H1 (cell line): ENCODE results near the gene CTNND2. TPM values are rescaled to one million over a fixed set of nuclear protein-coding genes. Genes with fewer than 3 reads are reported as not detected.

Experiments
- CTCF ChIA-PET: fragments of 300-600 bp; sonication (Branson Sonifier 250); formaldehyde crosslinking; loops from one replicate; lab custom pipeline; 2021; ENCODE audit not compliant: partially characterized antibody; lab: Charles Lee
- POLR2A ChIA-PET: fragments of 300-600 bp; sonication (Branson Sonifier 250); formaldehyde crosslinking; loops from one replicate; lab custom pipeline; 2021; ENCODE audit warnings: inconsistent platforms; ENCODE audit not compliant: partially characterized antibody; lab: Charles Lee
- DNase-seq, 2 experiments: peaks; one replicate each; pipeline versions ENCODE4 v3.0.0 to v3.0.0-alpha.2; 2010 to 2022; ENCODE audit warnings: low spot score in 2 of 2, low read depth in 1 of 2, mixed read lengths in 1 of 2
- FAIRE-seq: peaks from 2 replicates; lab custom pipeline; 2011; peaks lifted over from hg19 to GRCh38; lab: Jason Lieb, UNC
- H2AFZ ChIP-seq: 2 replicates; pipeline ENCODE4 v1.8.1; 2012; ENCODE audit warnings: low read length, inconsistent platforms
- H2AK5ac ChIP-seq: 2 replicates; pipeline ENCODE4 v1.6.1; 2013; ENCODE audit warnings: low read depth, low read length
- H2BK120ac ChIP-seq: replicated peaks from 2 replicates; pipeline ENCODE3; 2013; ENCODE audit warnings: low read depth, low read length, inconsistent platforms
- H2BK12ac ChIP-seq: 2 replicates; pipeline ENCODE4 v1.6.1; 2013; ENCODE audit warnings: low read depth, low read length
- H2BK15ac ChIP-seq: 2 replicates; pipeline ENCODE4 v1.6.1; 2013; ENCODE audit warnings: low read length
- H2BK20ac ChIP-seq: 2 replicates; pipeline ENCODE4 v1.6.1; 2013; ENCODE audit warnings: low read length
- H2BK5ac ChIP-seq: 2 replicates; pipeline ENCODE4 v1.6.1; 2013; ENCODE audit warnings: low read depth, low read length
- H3K14ac ChIP-seq: 2 replicates; pipeline ENCODE4 v1.6.1; 2013; ENCODE audit warnings: inconsistent platforms; ENCODE audit not compliant: insufficient read length
- H3K18ac ChIP-seq: 2 replicates; pipeline ENCODE4 v1.6.1; 2013; ENCODE audit warnings: low read length; ENCODE audit errors: extremely low read depth
- H3K23ac ChIP-seq: 2 replicates; pipeline ENCODE4 v1.6.1; 2013; ENCODE audit warnings: inconsistent platforms; ENCODE audit not compliant: insufficient read length
- H3K23me2 ChIP-seq: 2 replicates; pipeline ENCODE4 v1.6.1; 2013; ENCODE audit warnings: low read depth, low read length
- H3K27ac ChIP-seq: 2 replicates; pipeline ENCODE4 v1.6.1; 2011; ENCODE audit warnings: low read depth, low read length, inconsistent platforms
- H3K27me3 ChIP-seq, 4 experiments: replicated peaks in 1 of 4; 1 replicate in 1 of 4; 2 replicates in 3 of 4; pipeline versions ENCODE4 v1.6.1 to v1.8.1; 2011 to 2013; ENCODE audit warnings: low read length in 3 of 4, mild to moderate bottlenecking in 3 of 4, inconsistent platforms in 2 of 4, mixed read lengths in 2 of 4, moderate library complexity in 1 of 4; ENCODE audit not compliant: control insufficient read depth in 3 of 4, insufficient read depth in 3 of 4; ENCODE audit errors: extremely low read depth in 1 of 4
- H3K36me3 ChIP-seq, 4 experiments: 2 replicates each; pipeline versions ENCODE4 v1.6.1 to v1.8.1; 2011 to 2013; ENCODE audit warnings: mild to moderate bottlenecking in 4 of 4, low read length in 3 of 4, moderate library complexity in 2 of 4, control low read depth in 1 of 4, inconsistent platforms in 1 of 4; ENCODE audit not compliant: insufficient read depth in 4 of 4, control insufficient read depth in 2 of 4
- H3K4ac ChIP-seq: replicated peaks from 2 replicates; pipeline ENCODE3; 2013; ENCODE audit warnings: low read length, low read depth, mixed read lengths, inconsistent platforms; ENCODE audit not compliant: insufficient read length
- H3K4me1 ChIP-seq, 4 experiments: replicated peaks in 1 of 4; 1 replicate in 1 of 4; 2 replicates in 3 of 4; pipeline versions ENCODE4 v1.6.1 to v1.8.1; 2011 to 2013; ENCODE audit warnings: low read length in 3 of 4, inconsistent platforms in 2 of 4, mixed read lengths in 1 of 4; ENCODE audit not compliant: insufficient read depth in 4 of 4, control insufficient read depth in 3 of 4
- H3K4me2 ChIP-seq, 2 experiments: 2 replicates each; pipeline versions ENCODE4 v1.6.1 to v1.8.1; 2011 to 2013; ENCODE audit warnings: low read depth in 2 of 2, low read length in 2 of 2, control low read depth in 1 of 2, inconsistent platforms in 1 of 2, mild to moderate bottlenecking in 1 of 2; ENCODE audit not compliant: insufficient read depth in 1 of 2
- H3K4me3 ChIP-seq, 4 experiments: fragments of 200-600, 300-600 bp in 1 of 4; sonication (generic), shearing (Covaris generic), sonication (Bioruptor Twin) in 1 of 4; 2 replicates each; pipeline versions ENCODE4 v1.5.1 to v1.8.1; 2011 to 2016; ENCODE audit warnings: low read length in 4 of 4, low read depth in 3 of 4, control low read depth in 2 of 4, inconsistent platforms in 2 of 4, mild to moderate bottlenecking in 2 of 4, mixed read lengths in 1 of 4, moderate library complexity in 1 of 4; ENCODE audit not compliant: insufficient read depth in 2 of 4; ENCODE audit errors: extremely low read depth in 1 of 4
- H3K56ac ChIP-seq: replicated peaks from 2 replicates; pipeline ENCODE3; 2013; ENCODE audit warnings: low read depth, mild to moderate bottlenecking, mixed read lengths, low read length, inconsistent platforms; ENCODE audit not compliant: insufficient read length
- H3K79me1 ChIP-seq: 2 replicates; pipeline ENCODE4 v1.6.1; 2013; ENCODE audit warnings: low read depth, low read length, control low read depth
- H3K79me2 ChIP-seq, 2 experiments: 2 replicates each; pipeline versions ENCODE4 v1.6.1 to v1.8.1; 2012 to 2013; ENCODE audit warnings: low read length in 2 of 2, mild to moderate bottlenecking in 2 of 2, inconsistent platforms in 1 of 2; ENCODE audit not compliant: insufficient read depth in 2 of 2, control insufficient read depth in 1 of 2
- H3K9ac ChIP-seq, 4 experiments: replicated peaks in 1 of 4; 1 replicate in 1 of 4; 2 replicates in 3 of 4; pipeline versions ENCODE4 v1.6.1 to v1.8.1; 2011 to 2013; ENCODE audit warnings: low read depth in 3 of 4, low read length in 3 of 4, control low read depth in 2 of 4, mild to moderate bottlenecking in 2 of 4, moderate library complexity in 2 of 4, inconsistent platforms in 1 of 4; ENCODE audit errors: extremely low read depth in 1 of 4
- H3K9me3 ChIP-seq, 2 experiments: 2 replicates each; pipeline versions ENCODE4 v1.6.1 to v1.8.1; 2012 to 2013; ENCODE audit warnings: mild to moderate bottlenecking in 2 of 2, moderate library complexity in 2 of 2, control low read depth in 1 of 2, inconsistent platforms in 1 of 2, low read depth in 1 of 2, low read length in 1 of 2, mixed read lengths in 1 of 2; ENCODE audit not compliant: insufficient read depth in 2 of 2
- H4K20me1 ChIP-seq, 2 experiments: replicated peaks in 1 of 2; 2 replicates each; pipeline versions ENCODE3 to v1.8.1; 2011 to 2013; ENCODE audit warnings: inconsistent platforms in 2 of 2, low read length in 2 of 2, mild to moderate bottlenecking in 1 of 2; ENCODE audit not compliant: insufficient read depth in 2 of 2, control insufficient read depth in 1 of 2
- H4K5ac ChIP-seq: 2 replicates; pipeline ENCODE4 v1.6.1; 2013; ENCODE audit warnings: low read length, low read depth, mixed read lengths, inconsistent platforms; ENCODE audit not compliant: insufficient read length
- H4K8ac ChIP-seq: 2 replicates; pipeline ENCODE4 v1.8.0; 2013; ENCODE audit warnings: mild to moderate bottlenecking, moderate library complexity, low read length, inconsistent platforms; ENCODE audit not compliant: insufficient read depth; ENCODE audit errors: extremely low read depth
- H4K91ac ChIP-seq: replicated peaks from 2 replicates; pipeline ENCODE3; 2013; ENCODE audit warnings: low read length, mixed read lengths, inconsistent platforms; ENCODE audit not compliant: insufficient read length
- CBX5 ChIP-seq: fragments of 300-800, 300-1000 bp; sonication (generic); IDR thresholded peaks from 2 replicates; pipeline ENCODE4 v1.7.1; 2016; ENCODE audit warnings: antibody characterized with exemption, low read length, low read depth
- CBX8 ChIP-seq: fragments of 300-800, 300-1000 bp; sonication (generic); IDR thresholded peaks from 2 replicates; pipeline ENCODE4 v1.7.1; 2016; ENCODE audit warnings: low read depth, low read length, borderline replicate concordance
- CHD1 ChIP-seq: IDR thresholded peaks from 2 replicates; pipeline ENCODE4 v1.6.1; 2012; ENCODE audit warnings: low read depth, low read length, improper control_type of control experiment
- CREB1 ChIP-seq: IDR thresholded peaks from 2 replicates; pipeline ENCODE4 v1.6.1; 2012; ENCODE audit warnings: inconsistent platforms
- POLR2AphosphoS5 ChIP-seq: IDR thresholded peaks from 2 replicates; pipeline ENCODE4 v1.6.1; 2011; ENCODE audit warnings: low read depth, low read length
- POU5F1 ChIP-seq: IDR thresholded peaks from 2 replicates; pipeline ENCODE4 v1.6.1; 2011; ENCODE audit warnings: low read depth, mild to moderate bottlenecking, low read length, moderate library complexity
- RAD21 ChIP-seq, 2 experiments: IDR thresholded peaks in 1 of 2; conservative IDR thresholded peaks in 1 of 2; 2 replicates each; pipeline ENCODE4 v1.6.1; 2011; ENCODE audit warnings: low read depth in 2 of 2, low read length in 2 of 2, improper control_type of control experiment in 1 of 2, inconsistent platforms in 1 of 2, mild to moderate bottlenecking in 1 of 2, moderate library complexity in 1 of 2
- RBBP5 ChIP-seq: IDR thresholded peaks from 2 replicates; pipeline ENCODE4 v1.7.1; 2012; ENCODE audit warnings: low read depth, mild to moderate bottlenecking, inconsistent platforms, low read length, moderate library complexity, borderline replicate concordance
- SAP30 ChIP-seq: fragments of 300-600 bp; sonication (generic); IDR thresholded peaks from 2 replicates; pipeline ENCODE4 v1.7.1; 2012; ENCODE audit warnings: low read length, moderate library complexity, mild to moderate bottlenecking, inconsistent platforms; ENCODE audit not compliant: insufficient read depth, insufficient replicate concordance
- SIN3A ChIP-seq, 2 experiments: IDR thresholded peaks in 1 of 2; conservative IDR thresholded peaks in 1 of 2; 2 replicates each; pipeline ENCODE4 v1.6.1; 2011 to 2012; ENCODE audit warnings: low read length in 2 of 2, improper control_type of control experiment in 1 of 2, low read depth in 1 of 2, mild to moderate bottlenecking in 1 of 2
- WGBS, 2 experiments: shearing (Covaris generic) in 1 of 2; methylation state at CpG; one replicate each; pipeline versions ENCODE4 v1.1.6 to v1.1.7; 2013 to 2015; ENCODE audit warnings: low lambda C conversion rate in 2 of 2, mixed read lengths in 2 of 2, inconsistent platforms in 1 of 2, low coverage in 1 of 2, missing lambda C conversion rate in 1 of 2; ENCODE audit not compliant: insufficient replicate concordance in 2 of 2, insufficient coverage in 1 of 2, insufficient read length in 1 of 2; ENCODE audit errors: extremely low coverage in 1 of 2, missing lambda C conversion rate in 1 of 2; 5-methylcytosine and 5-hydroxymethylcytosine counted together
- polyA plus RNA-seq, 7 experiments: library from polyadenylated mRNA; depleted of rRNA in 3 of 7; stranded (reverse) in 5 of 7; unstranded in 2 of 7; fragments of >200 nt in 5 of 7; fragments of 200-250 nt in 2 of 7; gene quantifications; 1 replicate in 5 of 7; 2 replicates in 1 of 7; 4 replicates in 1 of 7; pipeline versions ENCODE4 v1.2.1 to v1.2.3, GENCODE V29; 2011 to 2013; ENCODE audit warnings: missing spikeins in 2 of 7, mixed read lengths in 2 of 7
- total RNA-seq: library from RNA; stranded (reverse); fragmentation: NEBNext Ultra II Directional; extraction: Animal tissue kit (Norgen Biotek cat#: 25700); gene quantifications from 2 replicates; pipeline ENCODE4 v1.2.1, GENCODE V29; 2021
- TF ChIP-seq, protein P1 (sequence below), 3 experiments: IDR thresholded peaks; 1 replicate in 2 of 3; 2 replicates in 1 of 3; pipeline versions ENCODE4 v1.5.1 to v1.6.1; 2011; ENCODE audit warnings: low read length in 3 of 3, mild to moderate bottlenecking in 3 of 3, inconsistent platforms in 2 of 3, low read depth in 1 of 3, moderate library complexity in 1 of 3; ENCODE audit not compliant: insufficient read depth in 1 of 3; ENCODE audit errors: control extremely low read depth in 1 of 3

Gene CTNND2
- total and polyA plus RNA-seq, 2 of the 8 experiments (the other 6 are each of a cell fraction or from before 2014, with no cell fraction given) = 7.4 to 14.2 TPM

- H3K27ac ChIP-seq = no peak overlapping the region
- H2AK5ac ChIP-seq = no peak overlapping the region
- no peak overlapping the region for H3K4me2 ChIP-seq
- no peak for TF ChIP-seq SAP30
- no peak for TF ChIP-seq CREB1
- TF ChIP-seq POLR2AphosphoS5 = no peak
- no peak for TF ChIP-seq SIN3A (conservative IDR thresholded peaks at IDR 0.05 in 1 of 2, IDR thresholded peaks at IDR 0.05 in 1 of 2; ENCODE audit: low read depth in 1 of 2, low read length in 2 of 2)
- TF ChIP-seq, protein P1, sequence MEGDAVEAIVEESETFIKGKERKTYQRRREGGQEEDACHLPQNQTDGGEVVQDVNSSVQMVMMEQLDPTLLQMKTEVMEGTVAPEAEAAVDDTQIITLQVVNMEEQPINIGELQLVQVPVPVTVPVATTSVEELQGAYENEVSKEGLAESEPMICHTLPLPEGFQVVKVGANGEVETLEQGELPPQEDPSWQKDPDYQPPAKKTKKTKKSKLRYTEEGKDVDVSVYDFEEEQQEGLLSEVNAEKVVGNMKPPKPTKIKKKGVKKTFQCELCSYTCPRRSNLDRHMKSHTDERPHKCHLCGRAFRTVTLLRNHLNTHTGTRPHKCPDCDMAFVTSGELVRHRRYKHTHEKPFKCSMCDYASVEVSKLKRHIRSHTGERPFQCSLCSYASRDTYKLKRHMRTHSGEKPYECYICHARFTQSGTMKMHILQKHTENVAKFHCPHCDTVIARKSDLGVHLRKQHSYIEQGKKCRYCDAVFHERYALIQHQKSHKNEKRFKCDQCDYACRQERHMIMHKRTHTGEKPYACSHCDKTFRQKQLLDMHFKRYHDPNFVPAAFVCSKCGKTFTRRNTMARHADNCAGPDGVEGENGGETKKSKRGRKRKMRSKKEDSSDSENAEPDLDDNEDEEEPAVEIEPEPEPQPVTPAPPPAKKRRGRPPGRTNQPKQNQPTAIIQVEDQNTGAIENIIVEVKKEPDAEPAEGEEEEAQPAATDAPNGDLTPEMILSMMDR (IDR thresholded peaks at IDR 0.05; ENCODE audit: control extremely low read depth in 1 of 3, insufficient read depth in 1 of 3, low read depth in 1 of 3, low read length in 3 of 3) = peak in 2 of 3 experiments; percentile 21 to 27; a peak in 1 of 4 replicates
- peak; percentile 55 to 65 for TF ChIP-seq RAD21 (IDR thresholded peaks at IDR 0.05 in 1 of 2, conservative IDR thresholded peaks at IDR 0.05 in 1 of 2; ENCODE audit: low read depth in 2 of 2, low read length in 2 of 2)
- no peak for TF ChIP-seq RBBP5
- TF ChIP-seq CBX8 = no peak
- no peak for TF ChIP-seq POU5F1
- no peak for TF ChIP-seq CBX5
- TF ChIP-seq CHD1 = no peak
- no peak overlapping the region for H3K4me3 ChIP-seq
- no peaks in the 10 kb centered on the region for H4K20me1 ChIP-seq
- H3K79me1 ChIP-seq = no peaks in the 10 kb centered on the region
- no peak overlapping the region for H2BK120ac ChIP-seq
- CTCF ChIA-PET = interaction anchor here (0.7 to 1.9 kb wide), 8 partner anchors 35 to 410 kb away, joined by 3 to 10 read pairs (median 3); no protein-coding TSS in a partner anchor
- H4K5ac ChIP-seq = no peak overlapping the region
- DNase-seq (no peak), FAIRE-seq (no peak)
- no peak overlapping the region for H3K18ac ChIP-seq
- H2BK20ac ChIP-seq = no peak overlapping the region
- H3K14ac ChIP-seq = no peak overlapping the region
- no peak overlapping the region for H4K8ac ChIP-seq
- 0 out of 7 replicates have a peak, but pooled peaks cover 0 to 2% (median 0%) of the 10 kb centered on the region in 4 experiments for H3K4me1 ChIP-seq
- no peak overlapping the region for H3K4ac ChIP-seq
- no peaks in the 10 kb centered on the region for H3K9me3 ChIP-seq
- no peak overlapping the region for H2AFZ ChIP-seq
- no peak overlapping the region for H3K56ac ChIP-seq
- no peak overlapping the region for H2BK12ac ChIP-seq
- 95% methylated on average over 6 of the region's 6 CpGs; no CpG with 5 or more reads in 1 of the 2 experiments for WGBS, 2 experiments
- H3K27me3 ChIP-seq = no peaks in the 10 kb centered on the region
- H3K23me2 ChIP-seq = no peaks in the 10 kb centered on the region
- no peak overlapping the region for H2BK15ac ChIP-seq
- no peaks in the 10 kb centered on the region for H3K79me2 ChIP-seq
- no peak overlapping the region for H2BK5ac ChIP-seq
- H3K9ac ChIP-seq = no peak overlapping the region
- POLR2A ChIA-PET = no interaction called here
- H3K36me3 ChIP-seq = no peaks in the 10 kb centered on the region
- no peak overlapping the region for H3K23ac ChIP-seq
- H4K91ac ChIP-seq = no peak overlapping the region
Measured at GRCh38 chr5:11110128-11110527, 794.1 kb downstream of the CTNND2 start.
